ENCODE results near the gene TMEM17.

TMEM17 gene

GRCh38 chr2:62506421-62506750 lies 391 bp upstream of the TMEM17 start:
- no peak for TF ChIP-seq CTCF (IDR thresholded peaks at IDR 0.05; ENCODE audit: borderline replicate concordance, insufficient read depth, low read depth, low read length)
- H3K4me3 ChIP-seq (ENCODE audit: low read depth, low read length), result peak overlapping the region; percentile 80

DNA sequence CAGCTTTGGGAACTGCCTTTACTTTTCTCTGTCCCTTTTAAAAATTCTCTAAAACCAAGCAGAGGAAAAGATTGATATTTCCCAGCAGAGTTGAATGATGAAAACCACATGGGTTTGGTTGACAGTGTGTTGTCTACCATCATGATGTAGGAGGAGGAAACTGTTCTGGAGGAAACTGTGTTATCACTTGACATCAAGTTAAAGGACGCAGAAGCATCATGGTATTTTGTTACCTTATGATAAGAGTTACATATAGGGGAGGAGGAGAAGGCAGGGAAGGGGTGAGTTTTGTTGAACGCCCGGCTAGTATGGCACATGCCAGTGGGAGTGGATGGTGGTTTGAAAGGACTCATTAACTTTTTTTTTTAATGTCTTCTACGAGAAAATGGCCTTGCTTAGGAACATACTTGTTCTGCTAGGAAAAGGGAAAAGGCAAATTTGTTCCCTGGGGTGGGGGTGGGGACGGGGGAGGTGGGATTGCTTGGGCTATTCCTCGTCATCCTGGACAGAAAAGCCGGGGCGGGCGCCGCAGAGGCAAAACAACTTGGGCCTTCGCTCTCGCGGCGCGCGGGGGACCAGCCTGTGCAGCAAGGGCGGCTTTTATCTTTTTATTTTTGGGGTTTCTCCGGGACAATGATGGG lies 766 bp downstream of the TMEM17 start:
- H3K4me3 ChIP-seq (ENCODE audit: low read depth, low read length), result peak overlapping the region; percentile 80
- no peak for TF ChIP-seq CTCF (IDR thresholded peaks at IDR 0.05; ENCODE audit: borderline replicate concordance, insufficient read depth, low read depth, low read length)

DNA sequence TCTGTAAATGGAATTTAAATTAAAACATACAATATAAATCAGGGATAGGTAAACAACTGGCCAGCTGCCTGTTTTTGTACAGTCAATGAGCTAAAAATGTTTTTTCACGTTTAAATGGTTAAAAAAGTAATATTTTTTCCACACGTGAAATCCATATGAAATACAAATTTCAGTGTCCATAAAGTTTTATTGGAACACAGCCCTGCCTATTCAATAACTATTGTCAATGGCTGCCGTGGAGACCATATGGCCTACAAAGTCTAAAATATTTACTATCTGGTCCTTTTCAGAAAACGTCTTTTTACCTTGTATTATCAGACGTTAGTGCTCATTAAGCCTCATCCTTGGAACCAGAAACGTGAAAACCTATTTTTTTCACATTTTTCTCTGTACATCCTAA lies 1.3 kb downstream of the TMEM17 start:
- H3K4me3 ChIP-seq (ENCODE audit: low read depth, low read length), result no peak overlapping the region
- no peak for TF ChIP-seq CTCF (IDR thresholded peaks at IDR 0.05; ENCODE audit: borderline replicate concordance, insufficient read depth, low read depth, low read length)

DNA sequence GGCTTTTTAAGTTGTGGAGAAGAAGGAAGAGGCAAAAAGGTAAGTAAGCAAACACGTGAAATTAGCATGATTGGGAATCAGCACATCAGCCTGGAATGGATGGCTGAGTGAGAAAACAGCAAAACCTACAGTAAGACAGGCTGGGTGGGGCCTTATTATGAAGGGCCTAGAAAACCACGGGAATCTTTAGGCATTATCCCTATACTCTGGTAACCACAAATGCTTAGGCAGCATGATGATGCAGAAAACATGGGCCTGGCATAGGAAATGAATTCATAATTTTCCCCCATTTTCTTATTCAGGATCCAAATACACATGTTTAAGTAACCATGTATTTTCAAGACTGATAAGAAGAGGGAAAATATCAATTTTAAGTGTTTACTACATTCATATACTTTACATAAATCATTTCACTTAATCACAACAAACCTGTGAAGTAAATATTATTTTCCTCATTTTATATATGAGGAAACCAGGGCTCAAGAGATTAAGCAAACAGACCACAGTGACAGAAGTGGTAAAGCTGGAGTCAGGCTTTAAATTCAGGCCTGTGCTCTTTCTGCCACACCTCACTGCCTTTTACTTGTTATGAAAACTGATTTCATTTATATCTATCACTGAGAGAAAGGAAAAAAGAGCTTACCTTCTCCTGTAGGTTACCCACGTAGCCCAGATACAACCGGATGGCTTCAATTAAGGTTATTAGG lies 4.0 kb downstream of the TMEM17 start:
- H3K4me3 ChIP-seq (ENCODE audit: low read depth, low read length), result no peak overlapping the region
- TF ChIP-seq CTCF (IDR thresholded peaks at IDR 0.05; ENCODE audit: borderline replicate concordance, insufficient read depth, low read depth, low read length), result no peak

- no peak overlapping the region for H3K4me3 ChIP-seq (ENCODE audit: low read depth, low read length)
- TF ChIP-seq CTCF (IDR thresholded peaks at IDR 0.05; ENCODE audit: borderline replicate concordance, insufficient read depth, low read depth, low read length), result no peak
Observed at GRCh38 chr2:62501069-62501468, 4.9 kb downstream of the TMEM17 start.

DNA sequence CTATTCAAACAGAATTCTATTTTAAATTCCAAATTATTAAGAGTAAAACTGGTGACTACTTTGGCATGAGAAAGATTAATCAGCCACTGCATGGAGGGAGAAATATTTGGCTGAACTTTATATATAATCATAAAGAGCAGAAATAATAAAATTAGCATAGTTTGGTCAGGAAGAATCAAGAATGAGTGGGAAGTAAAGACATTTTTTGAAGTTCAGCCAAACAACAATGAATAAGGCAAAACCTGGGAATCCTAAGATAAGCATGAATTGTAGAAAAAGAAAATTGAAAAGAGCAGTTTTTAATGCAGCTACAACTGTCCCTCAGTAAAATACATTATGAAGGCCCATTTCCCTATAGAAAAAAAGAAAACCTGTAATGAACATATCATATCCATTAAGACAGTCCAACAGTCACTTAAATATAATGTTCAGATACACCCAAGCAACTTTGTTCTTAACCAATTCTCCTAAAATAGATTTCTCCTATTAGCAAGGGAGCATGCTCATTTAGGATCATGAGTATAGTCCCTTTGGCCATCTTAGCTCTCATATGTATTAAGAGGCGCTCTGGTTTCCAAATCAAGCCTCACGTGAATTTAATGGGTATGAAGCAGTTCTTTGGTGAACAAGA lies 6.5 kb downstream of the TMEM17 start:
- no peak for TF ChIP-seq CTCF (IDR thresholded peaks at IDR 0.05; ENCODE audit: borderline replicate concordance, insufficient read depth, low read depth, low read length)
- H3K4me3 ChIP-seq (ENCODE audit: low read depth, low read length), result no peak overlapping the region

DNA sequence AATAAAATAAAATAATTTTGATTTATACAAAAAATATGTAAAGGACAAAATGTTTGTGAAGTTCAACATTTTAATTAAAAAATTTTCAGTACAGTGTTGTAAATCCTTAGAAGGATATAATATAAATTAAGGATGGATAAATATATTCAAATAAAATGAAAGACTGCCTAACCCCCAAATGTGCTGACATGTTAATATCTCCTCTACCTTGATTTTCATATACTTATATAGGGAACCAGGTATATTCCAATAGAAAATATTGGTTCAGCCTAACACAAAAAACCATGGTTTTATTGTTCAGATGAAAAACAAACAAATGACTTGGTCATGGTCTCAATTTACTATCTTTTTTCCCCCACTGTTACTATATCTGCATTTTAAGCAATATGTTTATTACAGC lies 7.3 kb downstream of the TMEM17 start:
- H3K4me3 ChIP-seq (ENCODE audit: low read depth, low read length), result no peak overlapping the region
- no peak for TF ChIP-seq CTCF (IDR thresholded peaks at IDR 0.05; ENCODE audit: borderline replicate concordance, insufficient read depth, low read depth, low read length)
